K562 (cell line): ENCODE results near the gene ST6GALNAC2.

Experiments used
- ATF7 ChIP-seq: fragments of 450-650 bp; IDR thresholded peaks from 2 replicates; pipeline ENCODE4 v1.7.1; 2014; ENCODE audit warnings: mild to moderate bottlenecking, moderate library complexity
- EP300 ChIP-seq: IDR thresholded peaks from 2 replicates; pipeline ENCODE4 v1.6.1; 2012; ENCODE audit warnings: low read length, improper control_type of control experiment
- GABPA ChIP-seq: fragments of 200-800 bp; sonication (Bioruptor generic); conservative IDR thresholded peaks from 2 replicates; pipeline ENCODE4 v1.6.1; 2016; ENCODE audit warnings: low read depth, missing genetic modification characterization, missing compliant biosample characterization
- PRPF4 ChIP-seq: fragments of 200-400 bp; formaldehyde crosslinking; IDR thresholded peaks from one replicate; pipeline ENCODE4 v1.6.1; 2017; ENCODE audit warnings: low read length, low read depth, mild to moderate bottlenecking; ENCODE audit not compliant: insufficient read depth, poor library complexity, severe bottlenecking
- RAD51 ChIP-seq: fragments of 450-650 bp; IDR thresholded peaks from 2 replicates; pipeline ENCODE4 v1.7.1; 2016; ENCODE audit warnings: low read depth, mild to moderate bottlenecking, borderline replicate concordance
- REST ChIP-seq, 2 experiments: fragments of 450-650 bp; formaldehyde crosslinking in 1 of 2; IDR thresholded peaks; 2 replicates each; pipeline versions ENCODE4 v1.4.0 to v1.6.1; 2014 to 2020; ENCODE audit warnings: mild to moderate bottlenecking in 2 of 2, borderline replicate concordance in 1 of 2, low read depth in 1 of 2
- TF ChIP-seq, protein P1 (sequence below): sonication (generic); formaldehyde crosslinking; IDR thresholded peaks from 2 replicates; pipeline ENCODE4 v1.8.1; 2023; ENCODE audit warnings: missing genetic modification reagents, mild to moderate bottlenecking, borderline replicate concordance
- TF ChIP-seq, protein P2 (sequence below): sonication (generic); formaldehyde crosslinking; IDR thresholded peaks from 2 replicates; pipeline ENCODE4 v1.9.0; 2022; ENCODE audit warnings: mild to moderate bottlenecking, missing genetic modification reagents

- TF ChIP-seq GABPA (tag) (no peak), REST (IDR thresholded peaks at IDR 0.05; ENCODE audit: borderline replicate concordance) (no peak), REST (CRISPR knock-in tag; IDR thresholded peaks at IDR 0.05; ENCODE audit: low read depth) (no peak), PRPF4 (no peak), EP300 (no peak), RAD51 (no peak), ATF7 (no peak)
- TF ChIP-seq, protein P1, sequence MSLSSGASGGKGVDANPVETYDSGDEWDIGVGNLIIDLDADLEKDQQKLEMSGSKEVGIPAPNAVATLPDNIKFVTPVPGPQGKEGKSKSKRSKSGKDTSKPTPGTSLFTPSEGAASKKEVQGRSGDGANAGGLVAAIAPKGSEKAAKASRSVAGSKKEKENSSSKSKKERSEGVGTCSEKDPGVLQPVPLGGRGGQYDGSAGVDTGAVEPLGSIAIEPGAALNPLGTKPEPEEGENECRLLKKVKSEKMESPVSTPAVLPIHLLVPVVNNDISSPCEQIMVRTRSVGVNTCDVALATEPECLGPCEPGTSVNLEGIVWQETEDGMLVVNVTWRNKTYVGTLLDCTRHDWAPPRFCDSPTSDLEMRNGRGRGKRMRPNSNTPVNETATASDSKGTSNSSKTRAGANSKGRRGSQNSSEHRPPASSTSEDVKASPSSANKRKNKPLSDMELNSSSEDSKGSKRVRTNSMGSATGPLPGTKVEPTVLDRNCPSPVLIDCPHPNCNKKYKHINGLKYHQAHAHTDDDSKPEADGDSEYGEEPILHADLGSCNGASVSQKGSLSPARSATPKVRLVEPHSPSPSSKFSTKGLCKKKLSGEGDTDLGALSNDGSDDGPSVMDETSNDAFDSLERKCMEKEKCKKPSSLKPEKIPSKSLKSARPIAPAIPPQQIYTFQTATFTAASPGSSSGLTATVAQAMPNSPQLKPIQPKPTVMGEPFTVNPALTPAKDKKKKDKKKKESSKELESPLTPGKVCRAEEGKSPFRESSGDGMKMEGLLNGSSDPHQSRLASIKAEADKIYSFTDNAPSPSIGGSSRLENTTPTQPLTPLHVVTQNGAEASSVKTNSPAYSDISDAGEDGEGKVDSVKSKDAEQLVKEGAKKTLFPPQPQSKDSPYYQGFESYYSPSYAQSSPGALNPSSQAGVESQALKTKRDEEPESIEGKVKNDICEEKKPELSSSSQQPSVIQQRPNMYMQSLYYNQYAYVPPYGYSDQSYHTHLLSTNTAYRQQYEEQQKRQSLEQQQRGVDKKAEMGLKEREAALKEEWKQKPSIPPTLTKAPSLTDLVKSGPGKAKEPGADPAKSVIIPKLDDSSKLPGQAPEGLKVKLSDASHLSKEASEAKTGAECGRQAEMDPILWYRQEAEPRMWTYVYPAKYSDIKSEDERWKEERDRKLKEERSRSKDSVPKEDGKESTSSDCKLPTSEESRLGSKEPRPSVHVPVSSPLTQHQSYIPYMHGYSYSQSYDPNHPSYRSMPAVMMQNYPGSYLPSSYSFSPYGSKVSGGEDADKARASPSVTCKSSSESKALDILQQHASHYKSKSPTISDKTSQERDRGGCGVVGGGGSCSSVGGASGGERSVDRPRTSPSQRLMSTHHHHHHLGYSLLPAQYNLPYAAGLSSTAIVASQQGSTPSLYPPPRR (CRISPR knock-in tag) = no peak
- TF ChIP-seq, protein P2, sequence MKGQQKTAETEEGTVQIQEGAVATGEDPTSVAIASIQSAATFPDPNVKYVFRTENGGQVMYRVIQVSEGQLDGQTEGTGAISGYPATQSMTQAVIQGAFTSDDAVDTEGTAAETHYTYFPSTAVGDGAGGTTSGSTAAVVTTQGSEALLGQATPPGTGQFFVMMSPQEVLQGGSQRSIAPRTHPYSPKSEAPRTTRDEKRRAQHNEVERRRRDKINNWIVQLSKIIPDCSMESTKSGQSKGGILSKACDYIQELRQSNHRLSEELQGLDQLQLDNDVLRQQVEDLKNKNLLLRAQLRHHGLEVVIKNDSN (CRISPR knock-in tag) = no peak
These were observed 4.1 kb downstream of the ST6GALNAC2 start for GRCh38 chr17:76581515-76581914.
